CD4-positive, alpha-beta T cell (primary cell): ENCODE data around the gene DEFB114. TPM values are rescaled to one million over a fixed set of nuclear protein-coding genes. Genes with fewer than 3 reads are reported as not detected.

Source experiments
- ATAC-seq: fragments of 200-7000 bp; cut with Tn5 transposase; one replicate; pipeline ENCODE4 v1.10.0; 2022; ENCODE audit warnings: mild to moderate bottlenecking; ENCODE audit not compliant: poor library complexity
- CTCF ChIA-PET: fragments of 350-600 bp; sonication (Branson Sonifier 250); formaldehyde crosslinking; loops from one replicate; lab custom pipeline; 2021; ENCODE audit warnings: antibody characterized with exemption, inconsistent platforms; lab: Charles Lee
- POLR2A ChIA-PET: fragments of 350-600 bp; sonication (Branson Sonifier 250); formaldehyde crosslinking; loops from one replicate; lab custom pipeline; 2021; ENCODE audit warnings: antibody characterized with exemption, inconsistent platforms; lab: Charles Lee
- DNase-seq, 14 experiments: peaks; one replicate each; pipeline ENCODE4 v3.0.0-alpha.2; 2013 to 2020; ENCODE audit warnings: mixed read lengths in 2 of 14
- H3K27ac ChIP-seq, 2 donors: one replicate each; pipeline versions ENCODE4 v1.5.1 to v1.7.0; 2013; ENCODE audit warnings: low read length in 2 of 2, low read depth in 1 of 2, mild to moderate bottlenecking in 1 of 2
- H3K27me3 ChIP-seq, 2 experiments: 1 replicate in 1 of 2; 2 replicates in 1 of 2; pipeline versions ENCODE4 v1.6.1 to v1.7.0; 2013; ENCODE audit warnings: low read length in 2 of 2, control low read depth in 1 of 2, mild to moderate bottlenecking in 1 of 2, moderate library complexity in 1 of 2; ENCODE audit not compliant: insufficient read depth in 2 of 2, control insufficient read depth in 1 of 2
- H3K36me3 ChIP-seq: one replicate; pipeline ENCODE4 v1.6.1; 2013; ENCODE audit warnings: low read length, control low read depth; ENCODE audit not compliant: insufficient read depth
- H3K4me1 ChIP-seq: one replicate; pipeline ENCODE4 v1.6.1; 2013; ENCODE audit warnings: low read length, control low read depth; ENCODE audit not compliant: insufficient read depth
- H3K4me3 ChIP-seq: one replicate; pipeline ENCODE4 v1.5.1; 2013; ENCODE audit warnings: mild to moderate bottlenecking, low read length, moderate library complexity
- H3K9me3 ChIP-seq, 2 experiments: 1 replicate in 1 of 2; 2 replicates in 1 of 2; pipeline versions ENCODE4 v1.6.1 to v1.7.0; 2013; ENCODE audit warnings: low read length in 2 of 2, mild to moderate bottlenecking in 2 of 2, control low read depth in 1 of 2, moderate library complexity in 1 of 2; ENCODE audit not compliant: control insufficient read depth in 1 of 2, insufficient read depth in 1 of 2
- H3K27ac Mint-ChIP-seq: one replicate; pipeline ENCODE4 v1.8.0; 2020; ENCODE audit warnings: mixed read lengths
- H3K27me3 Mint-ChIP-seq: one replicate; pipeline ENCODE4 v1.8.0; 2021; ENCODE audit warnings: mixed read lengths
- H3K36me3 Mint-ChIP-seq: one replicate; pipeline ENCODE4 v1.8.0; 2021; ENCODE audit warnings: low read depth, mixed read lengths
- H3K4me1 Mint-ChIP-seq: one replicate; pipeline ENCODE4 v1.8.0; 2021; ENCODE audit warnings: low read depth, mixed read lengths
- H3K4me3 Mint-ChIP-seq: one replicate; pipeline ENCODE4 v1.8.0; 2020; ENCODE audit warnings: mild to moderate bottlenecking, mixed read lengths
- H3K9me3 Mint-ChIP-seq: one replicate; pipeline ENCODE4 v1.8.0; 2020; ENCODE audit warnings: mixed read lengths
- CTCF ChIP-seq: fragments of 200-600 bp; IDR thresholded peaks from one replicate; pipeline ENCODE4 v1.8.0; 2022; ENCODE audit warnings: antibody characterized with exemption, mild to moderate bottlenecking
- intact Hi-C, 2 experiments: fragments of 100-400 bp; cut with DNase I in 1 of 2; cut with micrococcal nuclease in 1 of 2; formaldehyde crosslinking; loops; one replicate each; pipeline versions ENCODE4 v1.15.1 to v1.9.0; 2023 to 2025; cut with DNase I, micrococcal nuclease
- total RNA-seq, 174 experiments: library from RNA in 2 of 174; stranded (reverse) in 2 of 174; gene quantifications; one replicate each; pipeline ENCODE4 v1.2.3 and lab custom pipeline; 2021 to 2026

Gene DEFB114
- total RNA-seq, 2 experiments from 2014 or later = not detected

DNA sequence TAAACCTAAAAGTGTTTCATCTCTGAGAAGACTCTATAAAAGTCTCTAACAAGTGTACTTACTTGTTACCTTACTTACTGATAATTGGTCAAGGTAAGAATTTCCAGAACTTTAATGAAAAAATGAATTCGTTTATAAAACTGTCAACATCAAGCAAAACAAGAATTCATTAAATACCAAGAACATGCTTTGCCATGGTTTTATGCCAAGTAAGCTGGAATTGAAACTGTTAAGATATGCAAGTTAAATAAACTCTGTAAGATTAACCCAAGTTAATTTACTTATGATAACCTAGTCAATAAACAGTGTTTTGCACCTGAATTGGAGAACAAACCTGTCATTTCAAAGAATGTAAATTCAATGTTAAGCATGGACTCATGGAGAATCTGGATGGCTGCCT is 22.6 kb upstream of the DEFB114 start:
- H3K27ac ChIP-seq = no peak overlapping the region
- ChIA-PET CTCF (no interaction called here), POLR2A (no interaction called here)
- DNase-seq (no peak), ATAC-seq (no peak)
- H3K4me1 ChIP-seq = no peaks in the 10 kb centered on the region
- Mint-ChIP-seq H3K27ac (no peak overlapping the region), H3K4me1 (no peaks in the 10 kb centered on the region), H3K4me3 (no peak overlapping the region), H3K27me3 (no peaks in the 10 kb centered on the region), H3K9me3 (peaks cover 4% of the 10 kb centered on the region), H3K36me3 (no peaks in the 10 kb centered on the region)
- H3K9me3 ChIP-seq = no peaks in the 10 kb centered on the region
- no peak for TF ChIP-seq CTCF
- intact Hi-C loops = no loop called here
- no peaks in the 10 kb centered on the region for H3K27me3 ChIP-seq
- no peak overlapping the region for H3K4me3 ChIP-seq
- H3K36me3 ChIP-seq = no peaks in the 10 kb centered on the region

DNA sequence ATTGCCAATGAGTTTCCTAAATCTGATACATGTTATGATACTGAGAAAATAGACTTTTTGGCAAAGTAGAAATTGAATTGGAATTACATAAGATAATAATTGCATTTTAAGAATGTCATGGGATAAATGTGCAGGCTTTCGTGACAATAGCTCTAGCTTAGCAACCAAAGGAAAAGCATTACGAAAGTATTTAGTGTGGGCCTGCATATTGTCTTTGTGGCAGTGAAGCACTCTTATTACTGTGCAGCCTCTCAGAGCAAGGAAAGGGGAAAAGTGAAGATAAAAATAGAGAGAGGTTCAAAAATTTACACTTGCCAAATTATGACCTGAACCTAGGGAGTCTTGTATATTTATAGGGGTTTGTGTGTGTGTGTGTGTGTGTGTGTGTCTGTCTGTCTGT is 18.1 kb upstream of the DEFB114 start:
- H3K36me3 Mint-ChIP-seq = no peaks in the 10 kb centered on the region
- Histone ChIP-seq H3K4me1 (no peaks in the 10 kb centered on the region), H3K36me3 (no peaks in the 10 kb centered on the region), H3K27ac (no peak overlapping the region), H3K4me3 (no peak overlapping the region), H3K27me3 (no peaks in the 10 kb centered on the region), H3K9me3 (no peaks in the 10 kb centered on the region)
- ATAC-seq (no peak), DNase-seq (no peak)
- no peaks in the 10 kb centered on the region for H3K27me3 Mint-ChIP-seq
- no peak overlapping the region for H3K27ac Mint-ChIP-seq
- CTCF ChIA-PET = no interaction called here
- POLR2A ChIA-PET = no interaction called here
- intact Hi-C loops = no loop called here
- no peak for TF ChIP-seq CTCF
- peaks cover 13% of the 10 kb centered on the region for H3K4me1 Mint-ChIP-seq
- H3K9me3 Mint-ChIP-seq = peaks cover 4% of the 10 kb centered on the region
- H3K4me3 Mint-ChIP-seq = no peak overlapping the region

DNA sequence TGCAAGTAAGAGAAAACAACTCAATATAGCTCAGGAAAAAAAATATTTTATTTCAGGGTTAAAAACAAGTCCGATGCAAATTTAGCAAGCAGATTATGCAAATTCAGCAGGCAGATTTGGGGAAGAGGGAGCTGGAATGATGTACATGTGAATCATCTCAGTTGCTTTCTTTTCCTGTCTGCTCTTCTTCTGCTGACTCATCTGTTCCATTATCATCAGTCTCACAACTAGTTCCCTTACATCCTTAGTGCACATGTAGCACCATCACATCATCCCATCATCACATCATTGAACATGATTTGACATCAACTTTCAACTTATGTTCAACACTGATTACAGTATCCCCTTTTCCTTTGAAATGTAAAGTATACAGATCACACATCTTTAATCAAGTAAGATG is 16.9 kb upstream of the DEFB114 start:
- Mint-ChIP-seq H3K27me3 (no peaks in the 10 kb centered on the region), H3K36me3 (no peaks in the 10 kb centered on the region), H3K4me3 (no peak overlapping the region), H3K4me1 (peaks cover 13% of the 10 kb centered on the region), H3K27ac (no peak overlapping the region), H3K9me3 (peaks cover 2% of the 10 kb centered on the region)
- ChIA-PET POLR2A (no interaction called here), CTCF (no interaction called here)
- H3K36me3 ChIP-seq = no peaks in the 10 kb centered on the region
- no peak overlapping the region for H3K27ac ChIP-seq
- TF ChIP-seq CTCF = no peak
- H3K9me3 ChIP-seq = no peaks in the 10 kb centered on the region
- DNase-seq (no peak), ATAC-seq (no peak)
- no peaks in the 10 kb centered on the region for H3K4me1 ChIP-seq
- intact Hi-C loops = no loop called here
- H3K4me3 ChIP-seq = no peak overlapping the region
- no peaks in the 10 kb centered on the region for H3K27me3 ChIP-seq
